Posterior vena cava (tissue), 2 donors: Measurements from ENCODE around the gene MAP3K1. TPM values are rescaled to one million over a fixed set of nuclear protein-coding genes. Genes with fewer than 3 reads are reported as not detected.
"Not testable (repeated sequence)": the region's sequence is repeated elsewhere in the genome, so short reads cannot be mapped to it uniquely, and the experiment has no call there.

Experiments
- DNase-seq: peaks from one replicate; pipeline ENCODE4 v3.0.0-alpha.2; 2020; ENCODE audit warnings: low spot score
- intact Hi-C, 2 donors: fragments of 100-400 bp; cut with DNase I; formaldehyde crosslinking; loops; one replicate each; pipeline versions ENCODE4 v1.14.1 to v1.14.2; 2022 to 2023
- total RNA-seq, 2 donors: library from RNA; stranded (reverse); fragmentation: NEBNext Ultra II Directional; extraction: Animal tissue kit (Norgen Biotek cat#: 25700); gene quantifications; one replicate each; pipeline ENCODE4 v1.2.1, GENCODE V29; 2021
- donor health status: DM: yes; HTN: yes; CAD: no.
- donor health status: DM: yes; HTN: yes; CAD: no.

MAP3K1 gene
- total RNA-seq, 2 donors from 2014 or later: 10.4 to 12.0 TPM

DNA sequence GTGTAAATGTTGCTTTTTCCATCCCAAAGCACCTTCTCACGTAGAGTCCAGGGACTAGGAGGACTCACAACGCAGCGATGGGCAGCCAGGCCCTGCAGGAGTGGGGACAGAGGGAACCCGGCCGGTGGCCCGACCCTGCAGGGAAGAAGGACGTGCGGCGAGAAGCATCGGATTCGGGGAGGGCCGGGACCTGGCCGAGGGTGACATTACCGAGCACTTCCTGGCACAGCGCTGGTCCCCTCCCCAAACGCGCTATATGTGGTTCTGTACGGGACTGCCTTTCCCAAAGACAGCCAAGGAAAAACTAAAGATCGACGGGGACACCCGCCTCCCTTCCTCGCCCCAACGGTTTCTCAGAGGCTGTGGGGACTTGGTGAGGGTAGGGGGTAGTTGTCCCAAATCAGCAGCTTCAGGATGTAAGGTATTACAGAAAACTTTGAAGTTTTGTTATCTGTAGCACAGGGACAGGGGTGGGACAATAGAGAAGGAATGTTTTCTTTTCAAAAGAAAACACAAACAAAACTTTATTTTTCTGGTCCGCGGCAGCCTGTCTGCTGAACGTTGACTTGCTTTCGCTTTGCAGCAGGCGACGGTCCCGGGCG is 887 bp upstream of the MAP3K1 start:
- intact Hi-C loops: loop anchor here in 1 of 2 donors (10.0 kb wide), 1 partner anchor 330 kb away; no protein-coding TSS in a partner anchor
- DNase-seq: peak; percentile 83

- intact Hi-C loops: loop anchor here in 1 of 2 donors (10.0 kb wide), 1 partner anchor 331 kb away; no protein-coding TSS in a partner anchor
- peak; percentile 76 for DNase-seq
These were observed 553 bp downstream of the MAP3K1 start for GRCh38 chr5:56815658-56816545.

- intact Hi-C loops: loop anchor here in 1 of 2 donors (10.0 kb wide), 1 partner anchor 332 kb away; no protein-coding TSS in a partner anchor
These were observed 1.3 kb downstream of the MAP3K1 start for GRCh38 chr5:56816546-56817081.

DNA sequence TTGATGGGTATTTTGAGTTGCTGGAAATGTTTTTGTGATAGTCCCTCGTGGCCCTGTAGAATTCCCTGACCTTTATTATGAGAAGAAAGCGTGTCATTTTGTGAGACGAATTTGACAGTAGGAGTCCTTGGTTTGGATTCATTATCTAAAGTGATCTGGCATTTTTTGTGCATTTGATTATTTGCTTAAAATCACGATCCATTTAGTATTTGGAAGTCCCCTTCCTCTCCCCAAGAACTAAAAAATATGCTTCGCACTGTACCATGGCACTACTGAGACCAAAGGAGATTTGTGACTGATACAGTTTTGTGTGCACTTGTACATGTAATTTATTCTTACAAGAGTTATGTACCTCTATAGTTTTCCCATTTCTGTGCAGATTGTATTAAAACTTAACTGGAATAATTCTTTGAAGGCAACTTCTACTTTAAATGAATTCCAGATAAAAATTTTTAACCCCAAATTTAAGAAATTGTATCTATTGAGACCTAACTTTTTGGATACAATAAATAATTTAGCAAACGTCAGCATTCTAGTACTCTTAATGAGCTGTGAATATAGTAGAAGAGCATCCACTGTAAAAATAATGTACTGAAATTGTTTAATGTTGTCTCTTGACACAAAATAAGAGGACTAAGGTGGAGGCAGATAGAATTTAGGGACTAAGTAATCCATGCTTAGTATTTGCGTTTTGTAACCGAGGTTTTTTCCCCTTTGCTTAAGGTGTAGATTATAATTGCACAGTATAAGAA is 2.1 kb downstream of the MAP3K1 start:
- no peak for DNase-seq
- intact Hi-C loops: loop anchor here in 1 of 2 donors (10.0 kb wide), 1 partner anchor 333 kb away; no protein-coding TSS in a partner anchor

More at GRCh38 chr5:56816546-56817081, 1.3 kb downstream of the MAP3K1 start:
- DNase-seq: peak; percentile 85

DNA sequence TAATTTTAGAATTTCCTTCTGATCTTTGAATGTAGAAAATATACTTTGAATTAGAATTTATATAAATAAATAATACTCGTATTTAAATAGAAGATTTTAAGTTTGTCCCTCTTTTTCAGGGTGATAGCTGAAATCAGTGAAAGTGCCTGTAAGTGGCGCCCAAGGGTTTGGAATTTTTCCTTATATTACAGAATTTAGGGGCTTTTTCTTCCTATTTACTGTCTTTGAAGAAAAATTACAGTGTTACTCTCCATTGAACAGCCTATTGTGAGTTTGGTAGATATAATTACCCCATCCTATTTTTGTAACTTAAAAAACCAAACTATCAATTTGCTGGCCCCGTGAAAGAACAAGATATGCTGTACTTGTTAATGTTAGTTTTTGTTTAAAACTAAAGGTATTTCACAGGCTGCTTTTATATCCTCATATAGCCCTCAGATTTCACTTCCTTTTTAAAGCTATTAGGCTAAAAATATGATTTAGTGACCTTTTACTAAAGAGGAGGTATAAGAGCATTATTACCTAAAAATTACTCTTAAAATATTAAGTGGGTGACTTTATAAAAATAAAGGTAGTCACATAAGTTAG is 3.2 kb downstream of the MAP3K1 start:
- no peak for DNase-seq
- intact Hi-C loops: loop anchor here in 1 of 2 donors (10.0 kb wide), 1 partner anchor 334 kb away; no protein-coding TSS in a partner anchor

DNA sequence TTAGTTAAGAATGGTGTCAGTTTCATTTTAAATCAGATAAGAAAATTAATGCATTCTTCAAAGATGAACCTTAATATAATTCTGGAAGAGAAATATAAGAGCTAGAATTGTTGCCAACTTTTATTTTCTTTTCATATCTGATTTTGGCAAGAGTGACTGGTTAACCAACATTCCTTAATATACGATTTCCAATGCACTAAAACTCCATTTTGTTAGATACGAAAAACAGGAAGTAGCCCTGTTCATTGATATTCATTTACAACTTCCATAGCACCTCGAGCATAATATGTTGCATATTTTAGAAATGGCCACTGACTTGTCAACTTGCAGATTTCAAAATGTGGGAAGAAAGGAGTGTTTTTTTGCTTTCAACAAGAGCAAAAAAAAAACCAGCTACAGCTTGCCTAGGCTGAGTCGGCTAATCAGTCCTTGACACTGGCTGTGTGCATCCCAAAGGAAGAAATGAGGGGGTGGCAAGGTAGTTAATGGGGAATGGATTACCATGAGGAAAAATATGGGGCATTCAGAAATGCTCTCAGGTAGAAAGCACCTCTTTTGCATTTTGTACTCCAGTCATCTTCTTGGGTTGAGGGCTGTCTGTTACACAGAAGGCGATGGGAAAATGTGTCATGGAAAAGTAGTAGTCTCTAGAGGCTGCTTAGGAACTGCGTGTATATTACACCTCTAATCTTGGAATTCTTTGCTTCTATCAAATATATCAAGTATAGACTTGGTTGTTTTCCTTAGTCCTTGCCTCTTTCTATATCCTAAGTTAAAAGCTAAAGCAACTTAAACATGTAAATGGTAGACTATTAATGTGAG is 3.9 kb downstream of the MAP3K1 start:
- DNase-seq: no peak
- intact Hi-C loops: loop anchor here in 1 of 2 donors (10.0 kb wide), 1 partner anchor 334 kb away; no protein-coding TSS in a partner anchor

DNA sequence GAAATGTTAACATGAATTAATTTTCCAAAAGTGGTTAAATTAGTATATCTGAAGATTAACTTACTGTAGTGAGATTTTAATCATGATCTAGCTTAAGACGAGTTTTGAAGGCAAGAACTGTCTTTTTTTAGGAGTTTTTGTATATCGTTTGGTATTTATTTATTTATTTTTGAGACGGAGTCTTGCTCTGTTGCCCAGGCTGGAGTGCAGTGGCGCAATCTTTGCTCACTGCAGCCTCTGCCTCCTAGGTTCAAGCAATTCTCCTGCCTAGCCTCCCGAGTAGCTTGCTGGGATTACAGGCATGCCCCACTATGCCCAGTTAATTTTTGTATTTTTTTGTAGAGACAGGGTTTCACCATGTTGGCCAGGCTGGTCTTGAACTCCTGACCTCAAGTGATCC is 6.5 kb downstream of the MAP3K1 start:
- DNase-seq, intact Hi-C loops: not testable (repeated sequence)

DNA sequence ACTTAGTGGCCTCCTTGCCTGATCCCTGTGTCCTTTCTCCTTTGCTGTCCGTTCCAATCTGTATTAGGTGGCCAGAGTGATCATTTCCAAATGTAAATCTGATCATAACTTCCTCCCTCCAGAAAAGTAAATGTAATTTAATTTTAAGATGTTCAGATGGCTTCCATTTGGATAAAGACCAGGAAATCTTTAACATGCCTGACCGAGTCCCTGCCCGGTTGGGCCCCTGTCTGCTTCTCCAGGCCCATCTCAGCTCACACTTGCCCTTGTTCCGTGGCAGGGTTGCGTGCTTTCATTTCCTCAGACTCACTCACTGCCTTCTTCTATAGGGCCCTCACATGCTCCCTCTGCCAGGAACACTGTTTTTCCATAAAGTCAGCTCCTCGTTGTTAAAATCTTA is 7.6 kb downstream of the MAP3K1 start:
- DNase-seq: no peak
- intact Hi-C loops: no loop called here

- no peak for DNase-seq
- intact Hi-C loops: no loop called here
These were observed 8.7 kb downstream of the MAP3K1 start for GRCh38 chr5:56824019-56824418.

DNA sequence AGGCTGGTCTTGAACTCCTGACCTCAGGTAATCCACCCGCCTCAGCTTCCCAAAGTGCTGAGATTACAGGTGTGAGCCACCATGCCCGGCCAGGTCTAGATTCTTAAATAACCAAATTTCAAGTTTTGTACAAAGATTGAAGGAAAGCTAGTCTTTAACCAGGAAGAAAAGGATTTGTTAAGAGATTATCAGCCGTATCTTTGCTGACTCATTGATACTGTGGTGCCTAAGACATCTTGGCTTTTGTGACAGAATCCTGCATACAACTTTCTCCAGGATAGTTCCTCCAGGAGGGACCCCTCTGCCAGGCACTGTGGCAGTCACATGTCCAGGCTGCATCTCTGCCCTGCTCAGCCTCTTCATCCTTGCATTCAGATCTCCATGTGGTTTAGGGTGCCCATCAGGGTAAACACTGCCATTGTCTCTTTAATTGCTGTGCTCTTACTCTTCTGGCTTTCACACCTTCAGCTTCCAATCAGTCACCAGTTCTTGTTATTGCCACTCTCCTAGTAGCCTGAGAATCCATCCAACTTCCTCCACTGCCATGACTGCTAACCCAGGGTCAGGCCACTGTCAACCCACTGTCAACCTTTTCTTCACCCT is 10.0 kb downstream of the MAP3K1 start:
- intact Hi-C loops: no loop called here
- no peak for DNase-seq

- intact Hi-C loops: no loop called here
These were observed 11.7 kb downstream of the MAP3K1 start for GRCh38 chr5:56827049-56827448.

DNA sequence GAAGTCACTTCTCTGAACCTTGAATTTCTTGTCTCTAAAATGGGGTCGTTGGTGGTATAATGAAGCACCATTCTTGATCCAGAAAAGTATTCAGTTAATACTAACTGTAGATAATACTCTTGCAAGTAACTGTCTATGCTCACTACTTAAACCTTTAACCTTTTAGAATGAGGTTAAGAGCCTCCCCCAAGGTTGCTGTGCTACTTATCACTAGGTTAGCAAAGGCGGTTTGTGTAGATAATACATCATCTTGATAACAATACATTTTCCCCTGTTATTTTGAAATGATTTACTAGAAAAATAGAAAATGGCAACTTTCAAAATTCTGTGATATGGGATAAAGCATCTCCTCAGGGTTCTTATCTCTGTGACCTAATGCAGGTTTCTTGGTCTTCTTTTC is 12.6 kb downstream of the MAP3K1 start:
- intact Hi-C loops: no loop called here
- DNase-seq: no peak

More at GRCh38 chr5:56827049-56827448, 11.7 kb downstream of the MAP3K1 start:
- DNase-seq: no peak

- intact Hi-C loops: no loop called here
- no peak for DNase-seq
These were observed 14.0 kb downstream of the MAP3K1 start for GRCh38 chr5:56829137-56829908.

GRCh38 chr5:56831773-56832172 is 16.4 kb downstream of the MAP3K1 start:
- intact Hi-C loops: no loop called here
- no peak for DNase-seq

DNA sequence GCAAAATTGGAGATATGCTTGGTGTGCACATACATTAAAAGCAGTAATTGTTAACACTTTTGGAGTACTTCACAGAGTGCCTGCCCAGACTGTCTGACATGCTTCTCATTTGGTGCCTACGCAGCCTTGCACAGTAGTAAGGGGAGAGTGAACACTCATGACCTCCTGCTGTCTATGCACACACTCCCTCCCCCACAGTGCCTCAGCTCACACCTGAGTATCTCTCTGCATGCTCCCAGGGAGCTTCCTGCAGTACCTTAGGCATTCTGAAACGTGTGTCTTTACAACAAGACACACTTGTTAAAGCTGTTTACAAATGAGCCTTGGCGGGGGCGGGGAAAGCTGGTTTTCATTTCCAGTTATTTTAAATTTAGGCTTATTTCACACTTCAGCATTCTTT is 18.0 kb downstream of the MAP3K1 start:
- intact Hi-C loops: no loop called here

GRCh38 chr5:56837381-56837780 is 22.0 kb downstream of the MAP3K1 start:
- intact Hi-C loops: loop anchor here (5.0 kb wide), 1 partner anchor 565 kb away; no protein-coding TSS in a partner anchor
- no peak for DNase-seq

More for the DNA sequence above, 18.0 kb downstream of the MAP3K1 start:
- DNase-seq: no peak

DNA sequence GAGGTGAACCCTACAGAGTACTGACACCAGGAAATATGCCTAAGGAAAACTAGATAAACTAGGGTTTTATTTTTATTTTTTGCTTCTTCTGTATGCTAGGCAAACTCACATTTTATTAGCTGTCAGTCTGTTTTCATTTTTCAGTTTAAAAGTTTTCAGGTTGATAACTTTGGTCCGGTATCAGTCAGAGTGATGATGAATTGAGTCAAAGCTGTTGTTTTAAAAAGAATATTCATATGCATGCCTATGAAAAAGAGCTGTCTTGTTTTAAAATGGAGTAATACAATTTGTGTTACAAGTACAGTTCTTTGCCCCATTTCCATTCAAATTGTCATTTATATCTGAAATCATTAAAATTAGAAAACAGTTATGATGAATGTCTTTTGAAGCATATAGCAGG is 22.6 kb downstream of the MAP3K1 start:
- DNase-seq: no peak
- intact Hi-C loops: loop anchor here (5.0 kb wide), 1 partner anchor 566 kb away; no protein-coding TSS in a partner anchor
